IMR-90 (cell line): ENCODE data around the gene XPR1. TPM values are rescaled to one million over a fixed set of nuclear protein-coding genes. Genes with fewer than 3 reads are reported as not detected.

Experiments used
- ATAC-seq: fragments of 200-7000 bp; cut with Tn5 transposase; 2 replicates; pipeline ENCODE4 v1.9.1; 2020; ENCODE audit warnings: low read depth, mild to moderate bottlenecking, moderate library complexity
- BruUV-seq: library from RNA; stranded (reverse); fragments of 400-500 nt; replicated peaks from 2 replicates; lab custom pipeline; 2021; lab: Mats Ljungman, UMichigan
- CTCF ChIA-PET: fragments of 300-600 bp; formaldehyde crosslinking; extraction: SDS; loops from one replicate; lab custom pipeline; 2021; ENCODE audit warnings: antibody characterized with exemption; lab: Yijun Ruan, JAX
- POLR2A ChIA-PET: fragments of 300-600 bp; sonication (Branson Sonifier 250); formaldehyde crosslinking; loops from one replicate; lab custom pipeline; 2022; ENCODE audit warnings: antibody characterized with exemption; ENCODE audit not compliant: unreplicated experiment; lab: Charles Lee
- DNase-seq: peaks from one replicate; pipeline ENCODE4 v3.0.0; 2013
- H2AFZ ChIP-seq: replicated peaks from 2 replicates; pipeline ENCODE3; 2013; ENCODE audit warnings: low read length, mild to moderate bottlenecking; ENCODE audit not compliant: poor library complexity
- H2AK5ac ChIP-seq: 2 replicates; pipeline ENCODE4 v1.6.1; 2013; ENCODE audit warnings: low read depth, low read length, inconsistent platforms
- H2AK9ac ChIP-seq: replicated peaks from 2 replicates; pipeline ENCODE3; 2013; ENCODE audit warnings: mild to moderate bottlenecking, low read depth, low read length, moderate library complexity; ENCODE audit not compliant: poor library complexity
- H2BK120ac ChIP-seq: 2 replicates; pipeline ENCODE4 v1.6.1; 2013; ENCODE audit warnings: low read depth, low read length, inconsistent platforms
- H2BK15ac ChIP-seq: 3 replicates; pipeline ENCODE4 v1.6.1; 2013; ENCODE audit warnings: low read depth, low read length, inconsistent platforms
- H2BK20ac ChIP-seq: 2 replicates; pipeline ENCODE4 v1.6.1; 2013; ENCODE audit warnings: low read depth, mild to moderate bottlenecking, inconsistent platforms, low read length, moderate library complexity
- H2BK5ac ChIP-seq: 2 replicates; pipeline ENCODE4 v1.6.1; 2013; ENCODE audit warnings: mild to moderate bottlenecking, low read depth, low read length, inconsistent platforms; ENCODE audit not compliant: poor library complexity, severe bottlenecking
- H3K14ac ChIP-seq: replicated peaks from 2 replicates; pipeline ENCODE4 v1.6.1; 2013; ENCODE audit warnings: low read depth, low read length, inconsistent platforms
- H3K18ac ChIP-seq: 2 replicates; pipeline ENCODE4 v1.6.1; 2013; ENCODE audit warnings: low read depth, low read length, control low read depth
- H3K23ac ChIP-seq: 2 replicates; pipeline ENCODE4 v1.6.1; 2013; ENCODE audit warnings: low read depth, low read length, inconsistent platforms
- H3K27ac ChIP-seq: 2 replicates; pipeline ENCODE4 v1.5.1; 2013; ENCODE audit warnings: mild to moderate bottlenecking, control low read depth, low read length; ENCODE audit not compliant: insufficient read depth
- H3K27me3 ChIP-seq: 2 replicates; pipeline ENCODE4 v1.6.1; 2013; ENCODE audit warnings: low read length; ENCODE audit not compliant: control insufficient read depth, insufficient read depth
- H3K36me3 ChIP-seq: 2 replicates; pipeline ENCODE4 v1.6.1; 2013; ENCODE audit warnings: low read length, mixed read lengths; ENCODE audit not compliant: control insufficient read depth, insufficient read depth
- H3K4ac ChIP-seq: 2 replicates; pipeline ENCODE4 v1.6.1; 2013; ENCODE audit warnings: low read depth, low read length, inconsistent platforms
- H3K4me1 ChIP-seq: 2 replicates; pipeline ENCODE4 v1.6.1; 2013; ENCODE audit warnings: low read length, mixed read lengths; ENCODE audit not compliant: control insufficient read depth, insufficient read depth
- H3K4me2 ChIP-seq: 2 replicates; pipeline ENCODE4 v1.6.1; 2013; ENCODE audit warnings: low read depth, mild to moderate bottlenecking, control low read depth, low read length, moderate library complexity
- H3K4me3 ChIP-seq: 2 replicates; pipeline ENCODE4 v1.5.1; 2013; ENCODE audit warnings: low read depth, mild to moderate bottlenecking, control low read depth, low read length, moderate library complexity; ENCODE audit not compliant: insufficient read depth
- H3K56ac ChIP-seq: 2 replicates; pipeline ENCODE4 v1.6.1; 2013; ENCODE audit warnings: low read length, inconsistent platforms; ENCODE audit not compliant: insufficient read depth; ENCODE audit errors: extremely low read depth
- H3K79me1 ChIP-seq, 2 experiments: 2 replicates each; pipeline ENCODE4 v1.6.1; 2013; ENCODE audit warnings: low read length in 2 of 2, inconsistent platforms in 1 of 2, low read depth in 1 of 2
- H3K9ac ChIP-seq: 2 replicates; pipeline ENCODE4 v1.6.1; 2013; ENCODE audit warnings: low read depth, low read length, control low read depth
- H3K9me1 ChIP-seq: 2 replicates; pipeline ENCODE4 v1.6.1; 2013; ENCODE audit warnings: low read length, inconsistent platforms; ENCODE audit not compliant: insufficient read depth
- H3K9me3 ChIP-seq: 2 replicates; pipeline ENCODE4 v1.6.1; 2013; ENCODE audit warnings: low read length; ENCODE audit not compliant: control insufficient read depth, insufficient read depth
- H4K20me1 ChIP-seq: 2 replicates; pipeline ENCODE4 v1.6.1; 2013; ENCODE audit warnings: low read length, inconsistent platforms; ENCODE audit not compliant: insufficient read depth
- H4K5ac ChIP-seq: 2 replicates; pipeline ENCODE4 v1.6.1; 2013; ENCODE audit warnings: mild to moderate bottlenecking, low read depth, low read length, control low read depth
- H4K8ac ChIP-seq, 2 experiments: 2 replicates each; pipeline ENCODE4 v1.6.1; 2013; ENCODE audit warnings: low read depth in 2 of 2, low read length in 2 of 2, control low read depth in 1 of 2, inconsistent platforms in 1 of 2
- H4K91ac ChIP-seq: 2 replicates; pipeline ENCODE4 v1.6.1; 2013; ENCODE audit warnings: low read depth, low read length, inconsistent platforms; ENCODE audit not compliant: insufficient read depth
- BHLHE40 ChIP-seq: fragments of 150-350 bp; IDR thresholded peaks from 2 replicates; pipeline ENCODE4 v1.6.1; 2016; ENCODE audit warnings: mild to moderate bottlenecking, low read depth, low read length
- CEBPB ChIP-seq: IDR thresholded peaks from 2 replicates; pipeline ENCODE4 v1.6.1; 2012; ENCODE audit warnings: low read depth, low read length, improper control_type of control experiment
- CHD1 ChIP-seq: IDR thresholded peaks from 2 replicates; pipeline ENCODE4 v1.6.1; 2012; ENCODE audit warnings: low read depth, low read length, improper control_type of control experiment
- FOS ChIP-seq: fragments of 150-350 bp; IDR thresholded peaks from 2 replicates; pipeline ENCODE4 v1.6.1; 2016; ENCODE audit warnings: low read depth, low read length
- MAFK ChIP-seq: IDR thresholded peaks from 2 replicates; pipeline ENCODE4 v1.6.1; 2012; ENCODE audit warnings: low read depth, low read length, improper control_type of control experiment
- MAZ ChIP-seq: IDR thresholded peaks from 2 replicates; pipeline ENCODE4 v1.6.1; 2012; ENCODE audit warnings: low read depth, mild to moderate bottlenecking, low read length, improper control_type of control experiment, moderate library complexity, borderline replicate concordance
- MXI1 ChIP-seq: IDR thresholded peaks from 2 replicates; pipeline ENCODE4 v1.6.1; 2012; ENCODE audit warnings: low read depth, mild to moderate bottlenecking, low read length, moderate library complexity, borderline replicate concordance
- NFE2L2 ChIP-seq: fragments of 150-350 bp; IDR thresholded peaks from 2 replicates; pipeline ENCODE4 v1.6.1; 2016; ENCODE audit warnings: low read depth, mild to moderate bottlenecking, low read length
- POLR2A ChIP-seq: IDR thresholded peaks from 2 replicates; pipeline ENCODE4 v1.6.1; 2012; ENCODE audit warnings: mild to moderate bottlenecking, low read depth, low read length
- RAD21 ChIP-seq: IDR thresholded peaks from 2 replicates; pipeline ENCODE4 v1.6.1; 2012; ENCODE audit warnings: low read length, improper control_type of control experiment
- RCOR1 ChIP-seq: IDR thresholded peaks from 2 replicates; pipeline ENCODE4 v1.6.1; 2012; ENCODE audit warnings: mild to moderate bottlenecking, low read length, improper control_type of control experiment; ENCODE audit not compliant: insufficient replicate concordance
- RFX5 ChIP-seq: IDR thresholded peaks from 2 replicates; pipeline ENCODE4 v1.8.0; 2012; ENCODE audit warnings: low read depth, mild to moderate bottlenecking, low read length, moderate library complexity
- SMC3 ChIP-seq: fragments of 150-350 bp; IDR thresholded peaks from 2 replicates; pipeline ENCODE4 v1.6.1; 2016; ENCODE audit warnings: low read depth, mild to moderate bottlenecking, antibody characterized with exemption, low read length, moderate library complexity
- WGBS, 2 experiments: methylation state at CpG; one replicate each; pipeline versions ENCODE4 v1.1.5 to v1.1.7; 2013; ENCODE audit warnings: missing lambda C conversion rate in 2 of 2; ENCODE audit not compliant: insufficient read length in 1 of 2; ENCODE audit errors: extremely low coverage in 2 of 2; 5-methylcytosine and 5-hydroxymethylcytosine counted together
- dilution Hi-C: fragments of 300-500 bp; cut with HindIII; formaldehyde crosslinking; loops from one replicate; pipeline ENCODE4 v1.14.3; 2018; ENCODE audit warnings: low sequenced_read_pairs; ENCODE audit not compliant: unreplicated experiment
- in situ Hi-C: fragments of 300-500 bp; cut with MboI; formaldehyde crosslinking; loops from 3 replicates; pipeline ENCODE4 v1.14.3; 2019; ENCODE audit warnings: low sequenced_read_pairs, inconsistent platforms, mixed read lengths
- intact Hi-C: fragments of 100-400 bp; cut with micrococcal nuclease; formaldehyde crosslinking; loops from 2 replicates; pipeline ENCODE4 v1.10.0; 2022
- polyA plus RNA-seq, 3 experiments: library from polyadenylated mRNA; depleted of rRNA; stranded (reverse); fragments of >200 nt; gene quantifications; 2 replicates each; pipeline ENCODE4 v1.2.3, GENCODE V29; 2012; ENCODE audit warnings: low replicate concordance in 1 of 3
- total RNA-seq: library from RNA; depleted of rRNA; stranded (reverse); fragments of >200 nt; gene quantifications from 2 replicates; pipeline ENCODE4 v1.2.3, GENCODE V29; 2012
- TF ChIP-seq, protein P1 (sequence below): conservative IDR thresholded peaks from 2 replicates; pipeline ENCODE4 v1.5.1; 2012; ENCODE audit warnings: mild to moderate bottlenecking, low read depth, low read length, improper control_type of control experiment
- TF ChIP-seq, protein P2 (sequence below): fragments of 150-350 bp; IDR thresholded peaks from 2 replicates; pipeline ENCODE4 v1.6.1; 2016; ENCODE audit warnings: low read depth, mild to moderate bottlenecking, low read length, moderate library complexity, borderline replicate concordance
- TF ChIP-seq, protein P3 (sequence below): fragments of 150-350 bp; IDR thresholded peaks from 2 replicates; pipeline ENCODE4 v1.6.1; 2017; ENCODE audit warnings: mild to moderate bottlenecking, antibody characterized with exemption, low read length, low read depth

The XPR1 gene
- total and polyA plus RNA-seq, 2 of the 4 experiments (the other 2 are of a cell fraction): 11.8 to 25.1 TPM

DNA sequence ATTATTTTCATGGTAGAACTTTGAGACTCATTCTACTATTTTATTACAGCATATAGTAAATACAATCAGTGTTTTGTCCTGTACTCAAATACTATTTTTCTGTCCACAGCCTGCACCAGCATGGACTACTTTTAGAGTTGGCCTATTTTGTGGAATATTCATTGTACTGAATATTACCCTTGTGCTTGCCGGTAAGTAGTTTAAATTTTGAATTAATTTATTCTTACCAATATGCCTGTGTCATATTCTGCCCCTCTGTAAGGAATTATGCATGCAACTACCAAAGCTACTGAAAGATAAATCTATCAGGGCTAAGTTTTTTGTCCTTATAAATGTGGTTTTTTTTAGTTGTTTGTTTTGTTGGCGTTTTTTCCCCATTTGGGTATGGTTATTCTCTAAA lies 179.5 kb downstream of the XPR1 start:
- H3K79me1 ChIP-seq: no peaks in the 10 kb centered on the region
- no peak for DNase-seq
- H3K27me3 ChIP-seq: no peaks in the 10 kb centered on the region
- H2AFZ ChIP-seq: no peak overlapping the region
- no peak overlapping the region for H3K4me3 ChIP-seq
- no peak overlapping the region for H4K91ac ChIP-seq
- H2BK20ac ChIP-seq: no peak overlapping the region
- ATAC-seq: no peak
- no peak overlapping the region for H3K27ac ChIP-seq
- H3K4ac ChIP-seq: no peak overlapping the region
- no peak overlapping the region for H3K56ac ChIP-seq
- H3K23ac ChIP-seq: no peak overlapping the region
- no peak overlapping the region for H2BK120ac ChIP-seq
- TF ChIP-seq POLR2A (no peak), CEBPB (no peak), SMC3 (no peak), MAZ (no peak), NFE2L2 (no peak), BHLHE40 (no peak), CHD1 (no peak), FOS (no peak), RFX5 (no peak), RAD21 (no peak), MXI1 (no peak), RCOR1 (no peak), MAFK (no peak)
- TF ChIP-seq, protein P1, sequence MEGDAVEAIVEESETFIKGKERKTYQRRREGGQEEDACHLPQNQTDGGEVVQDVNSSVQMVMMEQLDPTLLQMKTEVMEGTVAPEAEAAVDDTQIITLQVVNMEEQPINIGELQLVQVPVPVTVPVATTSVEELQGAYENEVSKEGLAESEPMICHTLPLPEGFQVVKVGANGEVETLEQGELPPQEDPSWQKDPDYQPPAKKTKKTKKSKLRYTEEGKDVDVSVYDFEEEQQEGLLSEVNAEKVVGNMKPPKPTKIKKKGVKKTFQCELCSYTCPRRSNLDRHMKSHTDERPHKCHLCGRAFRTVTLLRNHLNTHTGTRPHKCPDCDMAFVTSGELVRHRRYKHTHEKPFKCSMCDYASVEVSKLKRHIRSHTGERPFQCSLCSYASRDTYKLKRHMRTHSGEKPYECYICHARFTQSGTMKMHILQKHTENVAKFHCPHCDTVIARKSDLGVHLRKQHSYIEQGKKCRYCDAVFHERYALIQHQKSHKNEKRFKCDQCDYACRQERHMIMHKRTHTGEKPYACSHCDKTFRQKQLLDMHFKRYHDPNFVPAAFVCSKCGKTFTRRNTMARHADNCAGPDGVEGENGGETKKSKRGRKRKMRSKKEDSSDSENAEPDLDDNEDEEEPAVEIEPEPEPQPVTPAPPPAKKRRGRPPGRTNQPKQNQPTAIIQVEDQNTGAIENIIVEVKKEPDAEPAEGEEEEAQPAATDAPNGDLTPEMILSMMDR: no peak
- TF ChIP-seq, protein P2, sequence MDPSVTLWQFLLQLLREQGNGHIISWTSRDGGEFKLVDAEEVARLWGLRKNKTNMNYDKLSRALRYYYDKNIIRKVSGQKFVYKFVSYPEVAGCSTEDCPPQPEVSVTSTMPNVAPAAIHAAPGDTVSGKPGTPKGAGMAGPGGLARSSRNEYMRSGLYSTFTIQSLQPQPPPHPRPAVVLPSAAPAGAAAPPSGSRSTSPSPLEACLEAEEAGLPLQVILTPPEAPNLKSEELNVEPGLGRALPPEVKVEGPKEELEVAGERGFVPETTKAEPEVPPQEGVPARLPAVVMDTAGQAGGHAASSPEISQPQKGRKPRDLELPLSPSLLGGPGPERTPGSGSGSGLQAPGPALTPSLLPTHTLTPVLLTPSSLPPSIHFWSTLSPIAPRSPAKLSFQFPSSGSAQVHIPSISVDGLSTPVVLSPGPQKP: no peak
- TF ChIP-seq, protein P3, sequence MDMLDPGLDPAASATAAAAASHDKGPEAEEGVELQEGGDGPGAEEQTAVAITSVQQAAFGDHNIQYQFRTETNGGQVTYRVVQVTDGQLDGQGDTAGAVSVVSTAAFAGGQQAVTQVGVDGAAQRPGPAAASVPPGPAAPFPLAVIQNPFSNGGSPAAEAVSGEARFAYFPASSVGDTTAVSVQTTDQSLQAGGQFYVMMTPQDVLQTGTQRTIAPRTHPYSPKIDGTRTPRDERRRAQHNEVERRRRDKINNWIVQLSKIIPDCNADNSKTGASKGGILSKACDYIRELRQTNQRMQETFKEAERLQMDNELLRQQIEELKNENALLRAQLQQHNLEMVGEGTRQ: no peak
- H3K4me1 ChIP-seq: no peaks in the 10 kb centered on the region
- no peaks in the 10 kb centered on the region for H3K9me3 ChIP-seq
- no peak overlapping the region for H3K14ac ChIP-seq
- in situ Hi-C loops (no loop called here), intact Hi-C loops (no loop called here), dilution Hi-C loops (no loop called here)
- H4K20me1 ChIP-seq: no peaks in the 10 kb centered on the region
- H3K9ac ChIP-seq: no peak overlapping the region
- no CpG with 5 or more reads among the region's 2 CpGs for WGBS, 2 experiments
- H2BK15ac ChIP-seq: no peak overlapping the region
- H2AK9ac ChIP-seq: no peak overlapping the region
- ChIA-PET POLR2A (no interaction called here), CTCF (no interaction called here)
- no peak overlapping the region for H2BK5ac ChIP-seq
- H4K5ac ChIP-seq: no peak overlapping the region
- H3K4me2 ChIP-seq: no peak overlapping the region
- H3K18ac ChIP-seq: no peak overlapping the region
- H4K8ac ChIP-seq: no peak overlapping the region
- H3K36me3 ChIP-seq: 0 out of 2 replicates have a peak, but pooled peaks cover 1% of the 10 kb centered on the region
- no peak overlapping the region for H2AK5ac ChIP-seq
- peaks cover 3% of the 10 kb centered on the region; the same call in 1 of the 2 replicates for H3K9me1 ChIP-seq
- BruUV-seq: no TSS peak
